ENCODE results near the gene ASCC3. TPM values are rescaled to one million over a fixed set of nuclear protein-coding genes. Genes with fewer than 3 reads are reported as not detected.

The ASCC3 gene
- total and polyA plus RNA-seq, 2 donors (not counting 1 experiment from before 2014, with no cell fraction given): 9.0 to 42.3 TPM

- H3K4me1 Mint-ChIP-seq: peaks cover 6% of the 10 kb centered on the region
- H3K27ac ChIP-seq (ENCODE audit: low read length in 2 of 2): no peak overlapping the region
- no peaks in the 10 kb centered on the region for H3K27me3 Mint-ChIP-seq
- H3K4me2 ChIP-seq (replicated peaks; ENCODE audit: low read depth, low read length, poor library complexity, severe bottlenecking): no peak overlapping the region
- H3K9me3 ChIP-seq (ENCODE audit: control extremely low read depth in 1 of 3, control insufficient read depth in 2 of 3, insufficient read depth in 1 of 3, low read length in 2 of 3): no peaks in the 10 kb centered on the region
- H2AFZ ChIP-seq (ENCODE audit: insufficient read depth, low read depth, low read length, poor library complexity, severe bottlenecking): no peak overlapping the region
- intact Hi-C loops (cut with micrococcal nuclease): no loop called here
- 100% methylated on average over 1 of the region's 1 CpG for WGBS (ENCODE audit: insufficient coverage)
- H4K20me1 ChIP-seq (ENCODE audit: control insufficient read depth, insufficient read depth, low read length, poor library complexity, severe bottlenecking): no peaks in the 10 kb centered on the region
- no peak overlapping the region for H3K4me3 Mint-ChIP-seq
- peaks cover 0 to 7% of the 10 kb centered on the region in 2 experiments for H3K36me3 ChIP-seq (replicated peaks in 1 of 2; ENCODE audit: control extremely low read depth in 1 of 2, control insufficient read depth in 1 of 2, extremely low read depth in 1 of 2, insufficient read depth in 2 of 2, low read length in 1 of 2)
- DNase-seq (no peak), ATAC-seq (ENCODE audit: low read depth) (no peak)
- H3K9me3 Mint-ChIP-seq (ENCODE audit: insufficient read depth): no peaks in the 10 kb centered on the region
- no peak overlapping the region for H3K4me3 ChIP-seq (ENCODE audit: control extremely low read depth in 1 of 5, extremely low read depth in 1 of 5, insufficient read depth in 1 of 5, low read depth in 2 of 5, low read length in 4 of 5)
- TF ChIP-seq EZH2 (IDR thresholded peaks at IDR 0.05; ENCODE audit: borderline replicate concordance, insufficient read depth, low read depth, low read length, poor library complexity, severe bottlenecking): no peak
- TF ChIP-seq, protein P1, sequence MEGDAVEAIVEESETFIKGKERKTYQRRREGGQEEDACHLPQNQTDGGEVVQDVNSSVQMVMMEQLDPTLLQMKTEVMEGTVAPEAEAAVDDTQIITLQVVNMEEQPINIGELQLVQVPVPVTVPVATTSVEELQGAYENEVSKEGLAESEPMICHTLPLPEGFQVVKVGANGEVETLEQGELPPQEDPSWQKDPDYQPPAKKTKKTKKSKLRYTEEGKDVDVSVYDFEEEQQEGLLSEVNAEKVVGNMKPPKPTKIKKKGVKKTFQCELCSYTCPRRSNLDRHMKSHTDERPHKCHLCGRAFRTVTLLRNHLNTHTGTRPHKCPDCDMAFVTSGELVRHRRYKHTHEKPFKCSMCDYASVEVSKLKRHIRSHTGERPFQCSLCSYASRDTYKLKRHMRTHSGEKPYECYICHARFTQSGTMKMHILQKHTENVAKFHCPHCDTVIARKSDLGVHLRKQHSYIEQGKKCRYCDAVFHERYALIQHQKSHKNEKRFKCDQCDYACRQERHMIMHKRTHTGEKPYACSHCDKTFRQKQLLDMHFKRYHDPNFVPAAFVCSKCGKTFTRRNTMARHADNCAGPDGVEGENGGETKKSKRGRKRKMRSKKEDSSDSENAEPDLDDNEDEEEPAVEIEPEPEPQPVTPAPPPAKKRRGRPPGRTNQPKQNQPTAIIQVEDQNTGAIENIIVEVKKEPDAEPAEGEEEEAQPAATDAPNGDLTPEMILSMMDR (IDR thresholded peaks at IDR 0.05): no peak
- no peaks in the 10 kb centered on the region for H3K79me2 ChIP-seq (ENCODE audit: control insufficient read depth, insufficient read depth, low read length)
- H3K4me1 ChIP-seq (ENCODE audit: control insufficient read depth in 2 of 2, insufficient read depth in 2 of 2, low read length in 2 of 2): no peaks in the 10 kb centered on the region
- CTCF ChIA-PET: no interaction called here
- no peak overlapping the region for H3K9ac ChIP-seq (ENCODE audit: low read length)
- no peak overlapping the region for H3K27ac Mint-ChIP-seq
- no peaks in the 10 kb centered on the region for H3K27me3 ChIP-seq (replicated peaks in 1 of 4; ENCODE audit: control extremely low read depth in 1 of 4, control insufficient read depth in 3 of 4, insufficient read depth in 4 of 4, low read length in 3 of 4)
- POLR2A ChIA-PET: no interaction called here
Measured at GRCh38 chr6:100724222-100724621, 156.9 kb downstream of the ASCC3 start.

- CTCF ChIA-PET: no interaction called here
- intact Hi-C loops (cut with micrococcal nuclease): loop anchor here (2.0 kb wide), 1 partner anchor 718 kb away; no protein-coding TSS in a partner anchor
Measured at GRCh38 chr6:100721256-100721655, 159.9 kb downstream of the ASCC3 start.

More at GRCh38 chr6:100721256-100721655, 159.9 kb downstream of the ASCC3 start:
- H3K27ac ChIP-seq (ENCODE audit: low read length in 2 of 2): no peak overlapping the region
- H2AFZ ChIP-seq (ENCODE audit: insufficient read depth, low read depth, low read length, poor library complexity, severe bottlenecking): no peak overlapping the region
- ATAC-seq (ENCODE audit: low read depth): no peak
- TF ChIP-seq, protein P1 (IDR thresholded peaks at IDR 0.05): no peak
- no peak for TF ChIP-seq EZH2 (IDR thresholded peaks at IDR 0.05; ENCODE audit: borderline replicate concordance, insufficient read depth, low read depth, low read length, poor library complexity, severe bottlenecking)
- Mint-ChIP-seq H3K27me3 (no peaks in the 10 kb centered on the region), H3K4me1 (peaks cover 6% of the 10 kb centered on the region), H3K27ac (no peak overlapping the region), H3K4me3 (no peak overlapping the region), H3K9me3 (ENCODE audit: insufficient read depth) (no peaks in the 10 kb centered on the region)
- POLR2A ChIA-PET: no interaction called here
- no peaks in the 10 kb centered on the region for H3K4me1 ChIP-seq (ENCODE audit: control insufficient read depth in 2 of 2, insufficient read depth in 2 of 2, low read length in 2 of 2)
- no peak for DNase-seq
- H3K4me2 ChIP-seq (replicated peaks; ENCODE audit: low read depth, low read length, poor library complexity, severe bottlenecking): no peak overlapping the region
- no peaks in the 10 kb centered on the region for H3K27me3 ChIP-seq (replicated peaks in 1 of 4; ENCODE audit: control extremely low read depth in 1 of 4, control insufficient read depth in 3 of 4, insufficient read depth in 4 of 4, low read length in 3 of 4)
- H3K9ac ChIP-seq (ENCODE audit: low read length): no peak overlapping the region
- H3K4me3 ChIP-seq (ENCODE audit: control extremely low read depth in 1 of 5, extremely low read depth in 1 of 5, insufficient read depth in 1 of 5, low read depth in 2 of 5, low read length in 4 of 5): no peak overlapping the region
- peaks cover 1 to 7% of the 10 kb centered on the region in 2 experiments for H3K36me3 ChIP-seq (replicated peaks in 1 of 2; ENCODE audit: control extremely low read depth in 1 of 2, control insufficient read depth in 1 of 2, extremely low read depth in 1 of 2, insufficient read depth in 2 of 2, low read length in 1 of 2)
- H4K20me1 ChIP-seq (ENCODE audit: control insufficient read depth, insufficient read depth, low read length, poor library complexity, severe bottlenecking): no peaks in the 10 kb centered on the region
- no peaks in the 10 kb centered on the region for H3K9me3 ChIP-seq (ENCODE audit: control extremely low read depth in 1 of 3, control insufficient read depth in 2 of 3, insufficient read depth in 1 of 3, low read length in 2 of 3)
- H3K79me2 ChIP-seq (ENCODE audit: control insufficient read depth, insufficient read depth, low read length): no peaks in the 10 kb centered on the region
